Thoracic aorta (tissue), 2 donors: Measurements from ENCODE around the gene PRKAG3. TPM values are rescaled to one million over a fixed set of nuclear protein-coding genes. Genes with fewer than 3 reads are reported as not detected.

Experiments
- ATAC-seq: fragments of 150-250 bp; one replicate; pipeline ENCODE4 v1.8.0; 2017; ENCODE audit warnings: low read depth; ENCODE audit not compliant: insufficient number of reproducible peaks, low FRiP score
- DNase-seq: peaks from one replicate; pipeline ENCODE4 v3.0.0-alpha.2; 2020; ENCODE audit warnings: low spot score
- H3K27ac ChIP-seq, 2 donors: fragments of 200-600 bp; sonication (generic); 1 replicate in 1 of 2; 2 replicates in 1 of 2; pipeline ENCODE4 v1.5.1; 2016; ENCODE audit warnings: mild to moderate bottlenecking in 2 of 2, moderate library complexity in 2 of 2
- H3K27me3 ChIP-seq: fragments of 200-600 bp; sonication (generic); replicated peaks from 2 replicates; pipeline ENCODE4 v1.6.0; 2016; ENCODE audit warnings: mild to moderate bottlenecking; ENCODE audit not compliant: insufficient read depth
- H3K36me3 ChIP-seq: fragments of 200-600 bp; sonication (generic); one replicate; pipeline ENCODE4 v1.5.1; 2016
- H3K4me1 ChIP-seq, 2 donors: fragments of 200-600 bp; sonication (generic); 1 replicate in 1 of 2; 2 replicates in 1 of 2; pipeline versions ENCODE4 v1.5.1 to v1.6.0; 2016; ENCODE audit warnings: low read depth in 2 of 2, mild to moderate bottlenecking in 1 of 2; ENCODE audit not compliant: control insufficient read depth in 1 of 2
- H3K4me3 ChIP-seq: fragments of 200-600 bp; sonication (generic); 2 replicates; pipeline ENCODE4 v1.5.1; 2016; ENCODE audit warnings: mild to moderate bottlenecking
- H3K9me3 ChIP-seq: fragments of 200-600 bp; sonication (generic); 2 replicates; pipeline ENCODE4 v1.5.1; 2016
- CTCF ChIP-seq: fragments of 200-600 bp; sonication (generic); IDR thresholded peaks from one replicate; pipeline ENCODE4 v1.5.1; 2019; ENCODE audit warnings: antibody characterized with exemption
- total RNA-seq, 2 donors: library from RNA; depleted of rRNA; stranded (reverse); fragments of >200 nt; gene quantifications; one replicate each; pipeline versions ENCODE4 v1.1.0 to v1.2.3, GENCODE V29; 2016

The PRKAG3 gene
- total RNA-seq, 2 donors from 2014 or later, result 0.28 TPM; not detected in 1

- H3K27me3 ChIP-seq, result no peaks in the 10 kb centered on the region
These were observed 17.7 kb downstream of the PRKAG3 start for GRCh38 chr2:218813771-218814460.

GRCh38 chr2:218812861-218813260 lies 18.7 kb downstream of the PRKAG3 start:
- Histone ChIP-seq H3K9me3 (no peaks in the 10 kb centered on the region), H3K27ac (no peak overlapping the region), H3K4me3 (no peak overlapping the region), H3K36me3 (peaks cover 33% of the 10 kb centered on the region), H3K4me1 (peaks cover 0 to 5% of the 10 kb centered on the region in 2 donors), H3K27me3 (no peaks in the 10 kb centered on the region)
- TF ChIP-seq CTCF, result no peak
- DNase-seq, result no peak
- no peak for ATAC-seq

More at GRCh38 chr2:218813771-218814460, 17.7 kb downstream of the PRKAG3 start:
- Histone ChIP-seq H3K36me3 (peaks cover 41% of the 10 kb centered on the region), H3K27ac (no peak overlapping the region), H3K9me3 (no peaks in the 10 kb centered on the region), H3K4me1 (no peaks in the 10 kb centered on the region), H3K4me3 (no peak overlapping the region)
- ATAC-seq, result no peak
- TF ChIP-seq CTCF, result no peak
- DNase-seq, result no peak

- Histone ChIP-seq H3K36me3 (peaks cover 31% of the 10 kb centered on the region), H3K9me3 (no peaks in the 10 kb centered on the region), H3K4me3 (no peak overlapping the region), H3K27me3 (no peaks in the 10 kb centered on the region), H3K4me1 (peaks cover 4 to 9% of the 10 kb centered on the region in 2 donors), H3K27ac (no peak overlapping the region)
- no peak for TF ChIP-seq CTCF
- ATAC-seq (no peak), DNase-seq (no peak)
These were observed 19.3 kb downstream of the PRKAG3 start for GRCh38 chr2:218812096-218812815.

- no peak for DNase-seq
- ATAC-seq, result no peak
- no peak for TF ChIP-seq CTCF
- Histone ChIP-seq H3K4me1 (peaks cover 8 to 17% of the 10 kb centered on the region in 2 donors), H3K36me3 (peaks cover 31% of the 10 kb centered on the region), H3K27me3 (no peaks in the 10 kb centered on the region), H3K9me3 (no peaks in the 10 kb centered on the region), H3K27ac (no peak overlapping the region), H3K4me3 (no peak overlapping the region)
These were observed 20.2 kb downstream of the PRKAG3 start for GRCh38 chr2:218811382-218811781.

GRCh38 chr2:218810256-218810655 lies 21.3 kb downstream of the PRKAG3 start:
- Histone ChIP-seq H3K27me3 (no peaks in the 10 kb centered on the region), H3K36me3 (peaks cover 25% of the 10 kb centered on the region), H3K4me1 (peaks cover 12 to 27% of the 10 kb centered on the region in 2 donors), H3K9me3 (no peaks in the 10 kb centered on the region), H3K27ac (no peak overlapping the region), H3K4me3 (no peak overlapping the region)
- ATAC-seq (no peak), DNase-seq (no peak)
- no peak for TF ChIP-seq CTCF
